Measurements from ENCODE around the gene PLCB4. TPM values are rescaled to one million over a fixed set of nuclear protein-coding genes. Genes with fewer than 3 reads are reported as not detected.
"Not testable (repeated sequence)": the region's sequence is repeated elsewhere in the genome, so short reads cannot be mapped to it uniquely, and the experiment has no call there.

Gene PLCB4
- total and polyA plus RNA-seq, 2 experiments from 2014 or later: 31.6 to 39.2 TPM

- H3K27ac ChIP-seq: peak overlapping the region; percentile 31
- DNase-seq (ENCODE audit: low read depth in 1 of 2, low spot score in 1 of 2): no peak
- no peaks in the 10 kb centered on the region for H3K36me3 ChIP-seq
- H3K9me3 ChIP-seq (ENCODE audit: low read depth): no peaks in the 10 kb centered on the region
- H3K4me1 ChIP-seq (ENCODE audit: low read depth): peaks cover 41% of the 10 kb centered on the region
- no peaks in the 10 kb centered on the region for H3K27me3 ChIP-seq
- no peak for TF ChIP-seq CTCF (IDR thresholded peaks at IDR 0.05; ENCODE audit: low read depth, low read length)
- H3K4me3 ChIP-seq: no peak overlapping the region
Measured at GRCh38 chr20:9374072-9374471, 305.2 kb downstream of the PLCB4 start.

- H3K36me3 ChIP-seq: no peaks in the 10 kb centered on the region
- no peaks in the 10 kb centered on the region for H3K27me3 ChIP-seq
- H3K9me3 ChIP-seq (ENCODE audit: low read depth): no peaks in the 10 kb centered on the region
- no peak for TF ChIP-seq CTCF (IDR thresholded peaks at IDR 0.05; ENCODE audit: low read depth, low read length)
- peak in 1 of 2 donors; percentile 7 for DNase-seq (ENCODE audit: low read depth in 1 of 2, low spot score in 1 of 2)
- peaks cover 38% of the 10 kb centered on the region for H3K4me1 ChIP-seq (ENCODE audit: low read depth)
- peak overlapping the region; percentile 31 for H3K27ac ChIP-seq
- no peak overlapping the region for H3K4me3 ChIP-seq
Measured at GRCh38 chr20:9374480-9374879, 305.6 kb downstream of the PLCB4 start.

- DNase-seq (ENCODE audit: low read depth in 1 of 2, low spot score in 1 of 2): no peak
- H3K9me3 ChIP-seq (ENCODE audit: low read depth): no peaks in the 10 kb centered on the region
Measured at GRCh38 chr20:9375221-9375681, 306.4 kb downstream of the PLCB4 start.

GRCh38 chr20:9377007-9377406, 308.1 kb downstream of the PLCB4 start:
- Histone ChIP-seq H3K36me3 (no peaks in the 10 kb centered on the region), H3K4me3 (no peak overlapping the region), H3K27ac (no peak overlapping the region), H3K9me3 (ENCODE audit: low read depth) (no peaks in the 10 kb centered on the region), H3K4me1 (ENCODE audit: low read depth) (peaks cover 32% of the 10 kb centered on the region), H3K27me3 (no peaks in the 10 kb centered on the region)
- DNase-seq (ENCODE audit: low read depth in 1 of 2, low spot score in 1 of 2): no peak
- no peak for TF ChIP-seq CTCF (IDR thresholded peaks at IDR 0.05; ENCODE audit: low read depth, low read length)

More at GRCh38 chr20:9375221-9375681, 306.4 kb downstream of the PLCB4 start:
- no peak for TF ChIP-seq CTCF (IDR thresholded peaks at IDR 0.05; ENCODE audit: low read depth, low read length)
- Histone ChIP-seq H3K4me1 (ENCODE audit: low read depth) (peaks cover 32% of the 10 kb centered on the region), H3K27ac (peak overlapping the region; percentile 31), H3K27me3 (no peaks in the 10 kb centered on the region), H3K4me3 (no peak overlapping the region), H3K36me3 (no peaks in the 10 kb centered on the region)

- not testable (repeated sequence) for H3K4me1 ChIP-seq (ENCODE audit: low read depth); H3K27ac ChIP-seq; H3K9me3 ChIP-seq (ENCODE audit: low read depth); H3K4me3 ChIP-seq; H3K36me3 ChIP-seq; DNase-seq (ENCODE audit: low read depth in 1 of 2, low spot score in 1 of 2); H3K27me3 ChIP-seq
Measured at GRCh38 chr20:9385345-9386310, 316.7 kb downstream of the PLCB4 start.

Measured in cardiac muscle cell (in vitro differentiated cells and primary cell).